PFSK-1 (cell line): Measurements from ENCODE around the gene GFI1.

ENCODE experiments used
- POLR2AphosphoS5 ChIP-seq: IDR thresholded peaks from 2 replicates; pipeline ENCODE4 v1.6.1; 2012; ENCODE audit warnings: low read depth, mild to moderate bottlenecking, control low read depth, low read length, moderate library complexity
- SIN3A ChIP-seq: IDR thresholded peaks from 2 replicates; pipeline ENCODE4 v1.6.1; 2012; ENCODE audit warnings: mild to moderate bottlenecking, low read length, moderate library complexity, borderline replicate concordance; ENCODE audit not compliant: insufficient read depth
- TAF1 ChIP-seq: IDR thresholded peaks from 2 replicates; pipeline ENCODE4 v1.6.1; 2012; ENCODE audit warnings: low read length, control low read depth, borderline replicate concordance; ENCODE audit not compliant: insufficient read depth
- TF ChIP-seq, protein P1 (sequence below), 2 experiments: IDR thresholded peaks; 2 replicates each; pipeline versions ENCODE4 v1.6.1 to v1.8.0; 2011 to 2012; ENCODE audit warnings: low read depth in 2 of 2, low read length in 2 of 2, control low read depth in 1 of 2, inconsistent platforms in 1 of 2, mild to moderate bottlenecking in 1 of 2, moderate library complexity in 1 of 2; ENCODE audit not compliant: insufficient read depth in 1 of 2

DNA sequence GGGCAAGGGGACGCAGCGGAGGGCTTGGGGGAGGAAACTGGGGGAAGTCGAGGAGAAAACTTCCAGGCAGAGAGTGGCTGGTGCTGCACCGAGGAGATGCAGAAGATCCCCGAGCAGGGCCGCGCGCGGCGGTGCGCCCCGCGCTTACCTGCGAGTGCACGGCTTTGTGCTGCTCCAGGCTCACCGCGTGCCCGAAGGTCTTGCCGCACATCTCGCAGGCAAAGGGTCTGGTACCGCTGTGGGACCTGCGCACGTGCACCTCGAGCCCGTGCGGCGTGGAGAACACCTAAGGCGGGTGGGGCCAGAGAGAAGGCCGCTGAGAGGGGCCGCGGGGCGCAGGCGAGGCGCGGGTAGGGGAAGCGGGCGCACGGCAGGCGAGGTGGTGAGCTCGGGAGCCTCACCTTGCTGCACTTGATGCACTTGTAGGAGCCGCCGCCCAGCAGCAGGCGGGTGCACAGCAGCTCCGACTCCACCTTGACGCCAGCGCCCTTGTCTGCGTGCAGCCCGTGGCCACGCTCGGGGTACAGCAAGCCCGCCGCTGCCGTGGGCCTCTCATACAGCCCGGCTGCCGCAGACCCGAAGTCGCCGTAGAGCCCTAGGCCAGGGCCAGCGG, 6.4 kb downstream of the GFI1 start:
- TF ChIP-seq, protein P1, sequence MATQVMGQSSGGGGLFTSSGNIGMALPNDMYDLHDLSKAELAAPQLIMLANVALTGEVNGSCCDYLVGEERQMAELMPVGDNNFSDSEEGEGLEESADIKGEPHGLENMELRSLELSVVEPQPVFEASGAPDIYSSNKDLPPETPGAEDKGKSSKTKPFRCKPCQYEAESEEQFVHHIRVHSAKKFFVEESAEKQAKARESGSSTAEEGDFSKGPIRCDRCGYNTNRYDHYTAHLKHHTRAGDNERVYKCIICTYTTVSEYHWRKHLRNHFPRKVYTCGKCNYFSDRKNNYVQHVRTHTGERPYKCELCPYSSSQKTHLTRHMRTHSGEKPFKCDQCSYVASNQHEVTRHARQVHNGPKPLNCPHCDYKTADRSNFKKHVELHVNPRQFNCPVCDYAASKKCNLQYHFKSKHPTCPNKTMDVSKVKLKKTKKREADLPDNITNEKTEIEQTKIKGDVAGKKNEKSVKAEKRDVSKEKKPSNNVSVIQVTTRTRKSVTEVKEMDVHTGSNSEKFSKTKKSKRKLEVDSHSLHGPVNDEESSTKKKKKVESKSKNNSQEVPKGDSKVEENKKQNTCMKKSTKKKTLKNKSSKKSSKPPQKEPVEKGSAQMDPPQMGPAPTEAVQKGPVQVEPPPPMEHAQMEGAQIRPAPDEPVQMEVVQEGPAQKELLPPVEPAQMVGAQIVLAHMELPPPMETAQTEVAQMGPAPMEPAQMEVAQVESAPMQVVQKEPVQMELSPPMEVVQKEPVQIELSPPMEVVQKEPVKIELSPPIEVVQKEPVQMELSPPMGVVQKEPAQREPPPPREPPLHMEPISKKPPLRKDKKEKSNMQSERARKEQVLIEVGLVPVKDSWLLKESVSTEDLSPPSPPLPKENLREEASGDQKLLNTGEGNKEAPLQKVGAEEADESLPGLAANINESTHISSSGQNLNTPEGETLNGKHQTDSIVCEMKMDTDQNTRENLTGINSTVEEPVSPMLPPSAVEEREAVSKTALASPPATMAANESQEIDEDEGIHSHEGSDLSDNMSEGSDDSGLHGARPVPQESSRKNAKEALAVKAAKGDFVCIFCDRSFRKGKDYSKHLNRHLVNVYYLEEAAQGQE (IDR thresholded peaks at IDR 0.05; ENCODE audit: insufficient read depth in 1 of 2, low read depth in 2 of 2, low read length in 2 of 2): no peak
- no peak for TF ChIP-seq POLR2AphosphoS5
- TF ChIP-seq TAF1: no peak
- TF ChIP-seq SIN3A: no peak
